Left ventricle myocardium superior (tissue), 1 donor: ENCODE measurements around the gene PRXL2B. TPM values are rescaled to one million over a fixed set of nuclear protein-coding genes. Genes with fewer than 3 reads are reported as not detected.
"Not testable (repeated sequence)": the region's sequence is repeated elsewhere in the genome, so short reads cannot be mapped to it uniquely, and the experiment has no call there.

Source experiments
- ATAC-seq: fragments of 200-7000 bp; cut with Tn5 transposase; one replicate; pipeline ENCODE4 v1.9.1; 2020; ENCODE audit warnings: mild to moderate bottlenecking, moderate library complexity
- DNase-seq: peaks from one replicate; pipeline ENCODE4 v3.0.0-alpha.2; 2020
- intact Hi-C: fragments of 100-400 bp; cut with micrococcal nuclease; formaldehyde crosslinking; loops from one replicate; pipeline ENCODE4 v1.11.0; 2022
- total RNA-seq: library from RNA; stranded (reverse); fragmentation: NEBNext Ultra II Directional; extraction: Animal tissue kit (Norgen Biotek cat#: 25700); gene quantifications from one replicate; pipeline ENCODE4 v1.2.1, GENCODE V29; 2021
- donor health status: DM: no; HTN: yes; CAD: no; lungs with severe emphysema.

The PRXL2B gene
- total RNA-seq, 1 donor from 2014 or later = 11.2 TPM

DNA sequence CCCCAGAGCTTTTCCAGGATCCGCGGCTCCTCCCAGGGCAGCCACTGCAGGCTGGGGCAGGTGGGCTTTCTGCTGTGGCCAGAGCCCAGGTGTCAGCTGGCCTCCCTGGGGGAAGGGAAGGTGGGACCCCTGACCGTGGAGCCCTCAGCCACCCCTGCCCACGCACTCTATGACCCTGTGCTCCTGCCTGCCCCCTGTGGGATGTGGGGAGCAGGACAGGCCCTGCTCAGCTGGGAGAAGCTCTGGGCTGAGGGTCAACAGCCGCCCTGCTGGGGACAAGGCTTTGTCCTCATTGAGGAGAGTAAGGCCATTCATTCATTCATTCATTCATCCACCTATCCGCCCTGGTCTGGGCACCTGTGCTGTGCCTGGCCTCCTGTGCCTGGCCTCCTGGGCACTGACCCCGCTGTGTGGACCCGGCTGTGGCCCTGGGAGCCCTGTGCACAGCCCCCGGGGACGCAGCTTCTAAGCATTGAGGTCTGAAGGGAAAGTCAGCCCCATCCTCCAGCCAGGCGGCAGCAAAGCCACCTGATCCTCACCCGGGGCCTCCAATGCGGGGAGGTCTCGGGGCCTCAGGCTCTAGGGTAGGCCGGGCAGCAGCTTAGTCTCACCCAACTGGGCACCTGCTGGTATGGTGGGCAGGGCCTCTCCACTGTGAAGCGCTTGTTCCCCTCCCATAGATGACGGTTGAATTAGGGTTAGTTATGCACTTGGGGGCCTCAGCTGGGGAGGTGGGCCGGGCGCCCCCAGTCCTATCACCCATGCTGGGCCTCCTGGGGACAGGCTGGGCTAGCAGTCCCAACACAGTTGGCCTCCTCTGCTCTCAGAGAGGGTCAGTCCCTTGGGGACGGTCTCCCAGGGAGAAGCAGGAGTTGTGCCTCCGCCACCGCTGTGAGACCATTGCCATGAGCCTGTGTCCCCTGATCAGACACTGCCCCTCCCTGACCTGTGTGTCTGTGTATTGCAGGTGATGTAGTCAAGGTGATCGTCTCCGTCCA is 24.4 kb upstream of the PRXL2B start:
- ATAC-seq (no peak), DNase-seq (no peak)
- intact Hi-C loops = no loop called here

DNA sequence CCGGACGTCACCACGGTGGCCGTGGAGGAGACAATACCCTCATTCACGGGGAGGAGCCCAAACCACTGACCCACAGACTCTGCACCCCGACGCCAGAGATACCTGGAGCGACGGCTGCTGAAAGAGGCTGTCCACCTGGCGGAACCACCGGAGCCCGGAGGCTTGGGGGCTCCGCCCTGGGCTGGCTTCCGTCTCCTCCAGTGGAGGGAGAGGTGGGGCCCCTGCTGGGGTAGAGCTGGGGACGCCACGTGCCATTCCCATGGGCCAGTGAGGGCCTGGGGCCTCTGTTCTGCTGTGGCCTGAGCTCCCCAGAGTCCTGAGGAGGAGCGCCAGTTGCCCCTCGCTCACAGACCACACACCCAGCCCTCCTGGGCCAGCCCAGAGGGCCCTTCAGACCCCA is 23.4 kb upstream of the PRXL2B start:
- ATAC-seq = no peak
- DNase-seq = no peak
- intact Hi-C loops = no loop called here

DNA sequence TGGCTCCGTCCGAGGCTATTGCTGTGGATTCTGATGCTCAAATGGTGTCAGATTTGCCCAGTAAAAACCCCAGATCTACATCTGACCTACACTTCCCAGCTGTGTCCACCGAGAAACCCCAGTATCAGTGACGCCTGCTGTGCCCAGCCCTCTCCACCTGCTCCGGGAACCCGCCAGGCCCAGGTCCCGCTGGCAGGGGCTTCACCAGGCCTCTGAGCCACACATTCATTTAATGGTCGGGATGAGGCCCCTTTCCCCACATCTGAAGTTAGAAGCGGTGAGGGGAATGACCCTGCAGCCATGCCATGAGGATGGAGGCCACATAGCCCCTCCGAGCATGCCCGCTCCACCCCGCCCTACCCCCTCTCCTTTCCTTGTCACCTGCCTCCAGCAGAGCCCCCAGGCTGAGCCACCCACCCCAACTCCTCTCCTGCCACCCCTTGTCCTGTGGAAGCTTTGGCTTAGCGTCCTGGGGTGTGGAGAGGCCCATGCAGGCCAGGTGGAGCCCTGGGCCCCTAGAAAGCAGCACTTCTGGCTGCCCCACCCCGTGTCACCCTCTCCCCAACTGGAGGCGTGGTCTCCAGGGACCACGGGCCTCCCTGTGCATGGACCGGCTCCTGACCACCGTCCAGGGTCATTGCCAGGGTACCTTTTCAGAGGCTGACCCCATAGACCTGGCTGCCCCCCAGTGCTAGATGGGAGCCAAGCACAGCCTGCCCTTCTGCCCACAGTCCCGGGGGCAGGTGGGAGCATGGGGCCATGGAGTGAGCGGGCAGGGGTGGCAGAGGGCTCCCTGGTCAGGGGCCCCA is 22.4 kb upstream of the PRXL2B start:
- DNase-seq (no peak), ATAC-seq (no peak)
- intact Hi-C loops = no loop called here

DNA sequence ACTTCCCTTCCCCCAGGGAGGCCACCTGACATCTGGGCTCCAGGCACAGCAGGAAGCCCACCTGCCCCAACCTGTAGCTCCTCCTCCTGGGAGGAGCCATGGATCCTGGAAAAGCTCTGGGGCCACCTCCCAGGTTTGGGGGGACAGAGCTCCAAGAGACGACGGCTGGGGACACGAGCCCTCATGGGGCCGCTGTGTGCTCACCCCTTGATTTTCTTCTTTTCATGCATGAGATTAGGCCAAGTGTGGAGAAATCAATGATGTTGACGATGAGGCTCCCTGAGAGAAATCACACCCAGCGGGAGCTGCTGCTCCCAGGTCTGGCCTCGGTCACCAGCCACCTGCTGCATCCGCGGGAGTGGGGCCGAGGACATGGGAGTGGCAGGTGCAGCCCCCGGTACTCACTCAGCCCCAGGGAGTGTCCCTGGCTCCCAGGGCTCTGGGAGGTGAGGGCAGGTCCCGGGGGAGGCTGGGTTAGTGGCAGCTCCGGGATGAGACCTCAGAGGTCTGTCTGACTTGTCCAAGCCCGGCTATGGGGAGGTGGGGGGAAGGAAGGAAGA is 21.7 kb upstream of the PRXL2B start:
- DNase-seq = no peak
- intact Hi-C loops = no loop called here
- no peak for ATAC-seq

DNA sequence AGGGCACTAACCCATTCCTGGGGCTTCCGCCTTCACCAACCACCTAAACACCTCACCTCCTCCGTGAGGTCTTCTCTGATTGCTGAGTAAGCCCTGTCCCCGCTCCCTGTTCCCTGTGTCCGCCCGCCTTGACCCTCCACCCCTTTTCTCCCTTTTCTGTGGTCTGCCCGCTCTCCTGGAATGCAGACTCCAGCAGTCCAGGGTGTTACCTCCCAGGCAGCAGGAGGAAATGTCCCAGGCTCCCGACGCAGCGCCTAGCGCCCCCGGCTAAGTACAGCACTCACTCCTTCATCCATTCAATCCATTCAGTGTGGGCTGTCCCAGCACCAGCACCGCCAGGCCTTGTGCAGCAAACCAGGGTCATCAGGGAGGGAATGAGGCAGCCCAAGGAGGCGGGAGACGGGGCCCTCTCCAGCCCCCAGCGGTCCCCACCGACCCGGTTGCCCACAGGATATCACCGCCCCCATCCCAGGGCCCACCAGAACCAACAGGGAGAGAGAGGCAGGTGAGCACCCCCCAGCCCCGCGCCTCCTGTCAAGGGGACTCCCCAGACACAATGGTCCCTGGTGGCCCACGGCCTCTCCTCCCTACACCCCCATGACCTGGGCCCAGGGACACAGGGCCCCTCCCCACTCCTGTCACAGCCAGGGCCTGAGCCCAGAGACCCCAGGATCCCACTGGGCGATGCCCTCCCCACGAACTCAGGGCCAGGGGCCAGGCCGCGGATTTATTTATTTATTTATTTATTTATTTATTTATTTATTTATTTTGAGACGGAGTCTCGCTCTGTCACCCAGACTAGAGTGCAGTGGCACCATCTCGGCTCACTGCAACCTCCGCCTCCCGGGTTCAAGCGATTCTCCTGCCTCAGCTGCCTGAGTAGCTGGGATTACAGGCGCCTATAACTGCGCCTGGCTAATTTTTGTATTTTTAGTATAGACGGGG is 20.2 kb upstream of the PRXL2B start:
- intact Hi-C loops = no loop called here
- DNase-seq (no peak), ATAC-seq (no peak)

DNA sequence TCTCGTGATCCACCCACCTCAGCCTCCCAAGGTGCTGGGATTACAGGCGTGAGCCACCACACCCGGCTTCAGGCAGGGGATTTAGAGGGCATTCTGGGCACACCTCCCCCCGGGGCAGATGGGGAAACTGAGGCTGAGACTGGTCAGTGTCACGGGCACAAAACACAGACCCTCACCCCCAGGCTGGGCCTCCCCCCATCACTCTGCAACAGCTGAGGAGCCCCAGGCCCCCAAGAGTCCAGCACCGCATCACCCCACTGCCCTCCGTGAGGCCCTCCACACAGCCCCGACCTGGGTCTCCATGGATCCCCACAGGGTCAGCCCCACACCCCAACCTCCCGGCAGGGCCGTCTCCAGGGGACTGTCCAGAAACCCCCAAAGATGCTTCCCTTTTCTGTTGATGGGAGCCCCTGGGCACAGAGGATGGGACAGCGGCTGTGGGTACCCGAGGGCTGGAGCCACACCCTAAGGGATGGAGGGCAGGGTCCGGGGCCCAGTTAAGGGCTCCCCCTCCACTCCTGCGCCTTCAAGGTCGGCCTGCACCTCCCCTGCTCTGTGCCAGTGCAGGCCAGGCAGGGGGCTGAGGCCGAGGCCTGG is 19.4 kb upstream of the PRXL2B start:
- no peak for DNase-seq
- intact Hi-C loops = no loop called here
- no peak for ATAC-seq

DNA sequence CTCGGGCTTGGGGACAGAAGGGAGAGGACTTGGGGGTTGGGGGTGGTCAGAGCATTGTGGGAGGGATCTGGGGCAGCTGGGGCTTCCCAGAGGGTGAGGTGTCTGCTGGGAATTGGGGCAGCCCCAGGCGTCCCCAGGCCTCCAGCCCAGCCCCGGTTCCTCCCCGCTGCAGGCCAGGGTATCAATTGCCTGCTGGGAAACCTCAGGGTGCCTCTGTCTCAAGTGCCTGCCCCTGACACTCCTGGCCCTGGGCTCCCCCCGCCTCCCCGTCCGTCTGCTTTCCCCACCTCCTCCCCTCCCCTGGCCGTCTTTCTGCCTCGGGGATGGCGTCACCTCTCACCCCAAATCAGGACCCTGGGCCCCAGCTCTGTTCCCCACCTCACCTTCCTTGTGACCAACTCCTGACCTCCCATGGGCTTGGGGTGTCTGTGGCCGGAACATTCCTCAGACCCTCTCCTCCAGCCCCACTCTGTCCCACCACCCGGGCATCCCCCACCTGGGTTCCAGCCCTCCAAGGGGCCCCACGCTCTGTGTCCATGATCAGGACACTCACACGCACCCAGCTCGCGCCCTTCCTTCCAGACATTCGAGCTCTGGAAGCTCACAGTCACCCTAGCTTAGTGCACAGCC is 18.3 kb upstream of the PRXL2B start:
- ATAC-seq, intact Hi-C loops, DNase-seq: not testable (repeated sequence)

DNA sequence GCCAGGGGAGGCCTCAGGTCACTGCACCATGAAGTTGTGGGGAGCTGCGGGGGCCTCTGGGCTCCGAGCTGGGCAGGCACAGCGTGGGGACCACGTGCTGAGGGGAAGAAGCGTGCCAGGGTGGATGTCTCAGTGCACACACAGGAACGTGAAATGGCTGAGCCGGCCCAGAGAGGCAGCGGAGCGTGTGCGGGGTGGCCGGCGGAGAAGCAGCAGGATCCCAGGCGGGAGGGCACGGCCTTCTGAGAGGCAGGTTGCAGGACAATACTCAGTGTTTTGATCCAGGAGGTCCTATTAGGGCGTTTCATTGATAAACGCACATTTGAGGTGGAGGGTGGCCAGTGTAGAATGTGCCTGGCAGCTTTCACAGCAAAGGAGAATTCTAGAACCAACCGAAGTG is 17.5 kb upstream of the PRXL2B start:
- intact Hi-C loops = no loop called here
- ATAC-seq (no peak), DNase-seq (no peak)

DNA sequence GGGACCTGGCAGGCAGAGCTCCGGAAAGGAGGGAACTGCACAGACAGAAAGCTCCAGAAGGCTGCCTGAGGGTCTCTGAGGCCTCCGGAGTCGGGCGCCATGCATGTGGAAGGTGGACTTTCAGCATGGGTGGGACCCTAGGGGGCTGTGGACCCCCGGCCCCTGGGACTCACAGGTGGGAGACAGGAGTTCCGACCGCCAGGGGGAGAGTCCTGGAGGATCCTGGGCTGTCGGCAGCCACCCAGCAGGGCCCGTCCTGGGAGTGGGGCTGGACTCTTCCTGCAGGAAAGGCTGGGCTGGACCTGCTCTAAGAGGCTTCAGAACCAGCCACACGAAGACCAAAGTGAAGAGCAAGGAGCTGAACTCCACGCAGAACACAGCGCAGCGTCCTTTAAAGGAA is 16.9 kb upstream of the PRXL2B start:
- intact Hi-C loops, ATAC-seq, DNase-seq: not testable (repeated sequence)

DNA sequence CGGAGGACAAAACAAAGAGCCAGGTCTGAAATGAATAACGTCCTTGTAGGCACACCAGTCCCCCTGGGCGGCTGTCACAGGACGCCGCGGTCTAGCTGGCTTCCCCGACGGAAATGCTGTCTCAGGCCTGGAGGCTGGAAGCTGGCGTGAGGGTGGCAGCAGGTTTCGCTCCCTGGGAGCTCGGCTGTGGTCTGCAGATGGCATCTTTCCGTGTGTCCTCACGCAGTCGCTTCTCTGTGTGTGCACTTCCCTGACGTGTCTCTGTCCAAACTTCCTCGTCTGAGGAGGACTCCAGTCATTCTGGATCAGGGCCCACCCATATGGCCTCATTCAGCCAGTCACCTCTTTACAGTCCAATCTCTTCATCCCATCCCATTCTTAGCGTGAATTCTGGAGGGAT is 16.2 kb upstream of the PRXL2B start:
- intact Hi-C loops = no loop called here
- no peak for ATAC-seq
- DNase-seq = no peak

DNA sequence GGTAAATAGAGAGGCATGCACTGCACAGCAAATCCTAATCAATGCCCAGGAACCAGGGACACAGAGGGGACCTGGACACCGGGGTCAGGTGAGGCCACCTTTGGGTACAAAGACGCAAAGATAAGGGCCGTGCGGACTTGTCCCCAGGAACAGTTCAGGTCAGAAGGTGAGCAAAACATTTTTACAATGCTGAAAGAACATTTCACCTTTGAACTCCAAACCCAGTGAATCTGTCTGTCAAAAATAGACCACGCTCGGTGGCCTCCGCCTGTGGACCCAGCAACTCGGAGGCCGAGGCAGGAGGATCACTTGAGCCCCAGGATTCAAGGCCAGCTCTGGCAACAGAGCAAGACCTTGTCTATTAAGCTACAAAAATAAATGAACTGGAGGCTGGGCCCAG is 15.2 kb upstream of the PRXL2B start:
- DNase-seq (no peak), ATAC-seq (no peak)
- intact Hi-C loops = no loop called here

DNA sequence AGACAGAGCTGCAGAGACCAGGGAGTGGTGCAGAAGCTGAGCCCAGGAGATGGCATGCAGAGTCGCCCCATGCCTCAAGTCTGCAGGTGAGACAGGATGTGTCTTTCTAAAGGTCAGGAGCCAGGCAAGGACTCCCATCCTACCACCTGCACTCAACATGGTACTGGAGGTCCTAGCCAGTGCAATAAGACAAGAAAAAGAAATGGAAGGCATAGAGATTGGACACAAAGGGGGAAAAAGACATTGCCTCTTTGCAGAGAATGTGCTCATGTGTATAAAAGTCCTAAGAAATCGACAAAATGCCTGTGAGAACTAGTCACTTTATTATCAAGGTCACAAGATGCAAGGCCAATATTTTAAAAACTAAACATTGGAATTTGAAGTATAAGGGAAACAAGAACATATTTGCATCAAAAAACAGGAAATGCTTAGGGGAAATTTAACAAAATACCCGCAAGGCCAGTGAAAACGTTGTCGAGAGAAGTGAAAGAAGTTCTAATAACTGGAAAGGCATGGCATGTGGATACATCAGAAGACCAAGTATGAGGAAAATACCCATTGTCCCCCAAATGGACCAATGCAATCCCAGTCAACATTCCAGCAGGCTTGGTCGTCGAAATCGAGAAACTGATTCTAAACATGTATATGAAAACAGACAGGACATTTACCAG is 13.2 kb upstream of the PRXL2B start:
- DNase-seq (no peak), ATAC-seq (no peak)
- intact Hi-C loops = no loop called here

DNA sequence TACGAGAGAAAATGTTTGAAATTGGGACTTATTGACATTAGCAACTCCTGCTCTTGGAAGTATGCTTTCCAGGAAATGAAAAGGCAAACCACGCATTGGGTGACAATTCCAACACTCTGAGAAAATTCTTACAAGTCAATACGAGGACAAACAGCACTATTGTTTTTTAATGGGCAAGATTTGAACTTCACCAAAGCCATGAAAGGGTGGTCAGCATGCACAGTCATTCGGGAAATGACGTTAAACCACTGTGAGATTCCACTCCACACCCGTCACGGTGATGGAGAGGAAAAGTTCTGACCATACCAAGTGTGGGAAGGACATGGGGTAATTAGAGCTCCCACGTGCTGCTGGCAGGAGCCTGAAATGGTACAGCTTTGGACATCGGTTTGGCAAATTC is 12.2 kb upstream of the PRXL2B start:
- intact Hi-C loops = no loop called here
- DNase-seq = no peak
- no peak for ATAC-seq

DNA sequence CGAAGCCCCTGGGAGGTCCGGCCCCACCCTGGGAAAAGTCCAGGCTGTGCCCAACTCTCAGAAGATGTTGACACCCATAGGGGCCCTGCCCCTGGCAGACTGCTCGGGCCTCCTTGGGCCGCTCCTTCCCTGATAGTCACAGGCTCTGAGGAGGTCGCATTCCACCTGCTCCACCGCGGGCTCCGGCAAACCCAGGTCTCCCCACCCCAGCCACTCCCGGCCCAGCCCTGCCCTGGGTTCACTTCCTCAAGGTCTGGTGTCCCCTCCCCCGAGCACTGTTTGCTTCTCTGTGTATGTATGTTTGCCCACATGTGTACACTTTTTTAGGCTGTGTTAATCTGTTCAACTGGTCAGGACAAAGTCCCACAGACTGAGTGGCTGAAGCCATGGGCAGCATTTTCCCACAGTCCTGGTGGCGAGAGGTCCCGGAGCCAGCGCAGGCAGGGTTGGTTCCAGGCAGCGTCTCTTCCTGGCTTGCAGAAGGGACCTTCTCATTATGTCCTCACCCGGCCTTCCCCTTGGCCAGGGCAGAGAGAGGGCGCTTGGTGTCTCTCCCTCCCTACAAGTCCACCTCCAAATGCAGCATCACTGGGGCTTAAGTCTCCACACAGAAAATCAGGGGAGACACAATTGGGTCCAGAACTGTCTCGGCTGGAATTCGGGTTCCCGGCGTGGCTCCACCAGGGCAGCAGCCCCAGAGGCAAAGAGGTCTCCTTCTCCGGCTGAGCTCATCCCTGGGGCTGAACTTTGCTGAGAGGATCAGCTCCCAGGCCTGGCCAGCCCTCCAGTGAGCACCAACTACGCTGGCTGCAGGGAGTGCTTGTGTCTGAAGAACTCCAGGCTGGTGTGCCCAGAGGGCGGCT is 10.5 kb upstream of the PRXL2B start:
- no peak for ATAC-seq
- intact Hi-C loops = no loop called here
- DNase-seq = peak; percentile 29

DNA sequence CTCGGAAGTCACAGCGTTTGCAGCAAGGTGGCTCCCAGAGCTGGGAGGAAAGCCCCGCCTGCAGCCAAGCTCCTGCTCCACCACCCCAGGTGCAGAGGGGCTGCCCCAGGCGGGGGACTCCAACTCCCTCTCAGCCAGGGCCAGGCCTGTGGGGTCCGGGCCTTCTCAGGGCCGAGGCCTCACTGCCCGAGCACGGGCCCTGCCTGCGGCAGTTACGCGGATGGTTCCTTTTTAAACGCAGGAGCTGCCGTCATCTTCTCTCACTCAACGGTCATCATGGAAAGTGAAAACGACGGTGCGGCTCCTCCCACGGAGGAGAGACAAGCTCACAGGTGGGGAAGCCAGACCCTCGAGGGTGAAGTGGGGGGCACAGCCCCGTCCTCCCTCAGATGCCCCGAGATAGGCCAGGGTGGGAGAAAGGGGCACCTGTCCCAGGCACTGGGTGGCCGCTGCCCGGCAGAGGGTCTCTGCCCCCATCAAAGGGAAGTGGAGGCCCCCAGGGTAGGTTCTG is 9.0 kb upstream of the PRXL2B start:
- intact Hi-C loops, DNase-seq: not testable (repeated sequence)
- ATAC-seq = peak; percentile 3

DNA sequence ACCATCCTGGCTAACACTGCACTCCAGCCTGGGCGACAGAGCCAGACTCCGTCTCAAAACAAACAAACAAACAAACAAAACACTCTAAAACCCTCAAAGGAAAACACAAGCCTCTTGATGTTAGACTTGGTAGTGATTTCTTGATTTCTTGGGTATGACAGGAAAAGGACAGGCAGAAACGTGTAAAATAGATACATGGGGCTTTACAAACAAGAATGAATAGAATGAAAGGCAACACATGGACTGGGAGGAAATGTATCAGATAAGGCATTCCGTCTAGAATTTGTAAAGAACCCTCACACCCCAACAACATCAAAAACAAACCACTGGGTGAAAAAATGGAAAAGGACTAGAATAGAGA is 7.8 kb upstream of the PRXL2B start:
- intact Hi-C loops = no loop called here
- DNase-seq = no peak

More for the DNA sequence above, 7.8 kb upstream of the PRXL2B start:
- ATAC-seq = no peak
